Caco-2 (cell line): Measurements from ENCODE around the gene UBE2I. TPM values are rescaled to one million over a fixed set of nuclear protein-coding genes. Genes with fewer than 3 reads are reported as not detected.

Source experiments
- BruUV-seq: library from RNA; stranded (reverse); fragments of 400-500 nt; replicated peaks from 2 replicates; lab custom pipeline; 2021; lab: Mats Ljungman, UMichigan
- CTCF ChIA-PET: fragments of 300-600 bp; sonication (Branson Sonifier 250); formaldehyde crosslinking; loops from one replicate; lab custom pipeline; 2022; ENCODE audit warnings: antibody characterized with exemption; lab: Charles Lee
- POLR2A ChIA-PET: fragments of 300-600 bp; sonication (Branson Sonifier 250); formaldehyde crosslinking; loops from one replicate; lab custom pipeline; 2022; ENCODE audit warnings: antibody characterized with exemption; lab: Charles Lee
- DNase-seq, 2 experiments: peaks; one replicate each; pipeline versions ENCODE4 v3.0.0 to v3.0.0-alpha.2; 2020 to 2022
- H3K27me3 ChIP-seq: replicated peaks from 2 replicates; pipeline ENCODE4 v1.6.0; 2011; ENCODE audit warnings: low read length; ENCODE audit not compliant: control insufficient read depth, insufficient read depth
- H3K36me3 ChIP-seq: 2 replicates; pipeline ENCODE4 v1.5.1; 2011; ENCODE audit warnings: low read length; ENCODE audit not compliant: control insufficient read depth, insufficient read depth
- H3K4me1 ChIP-seq: fragments of 250-450 bp; sonication (Bioruptor Pico); 2 replicates; pipeline ENCODE4 v1.5.1; 2020; ENCODE audit warnings: mild to moderate bottlenecking
- H3K4me3 ChIP-seq: 2 replicates; pipeline ENCODE4 v1.5.1; 2011; ENCODE audit warnings: low read depth, mild to moderate bottlenecking, control low read depth, low read length
- H3K9me3 ChIP-seq: fragments of 250-450 bp; sonication (Bioruptor Pico); 2 replicates; pipeline ENCODE4 v1.5.1; 2020; ENCODE audit warnings: mild to moderate bottlenecking, moderate library complexity
- H3K27ac Mint-ChIP-seq: one replicate; pipeline ENCODE4 v1.8.0; 2022; ENCODE audit warnings: mixed read lengths; ENCODE audit not compliant: unreplicated experiment
- H3K27me3 Mint-ChIP-seq: one replicate; pipeline ENCODE4 v1.8.0; 2022; ENCODE audit warnings: mixed read lengths; ENCODE audit not compliant: insufficient read depth, unreplicated experiment
- H3K36me3 Mint-ChIP-seq: one replicate; pipeline ENCODE4 v1.8.0; 2022; ENCODE audit warnings: mild to moderate bottlenecking, mixed read lengths; ENCODE audit not compliant: insufficient read depth, unreplicated experiment
- H3K4me1 Mint-ChIP-seq: one replicate; pipeline ENCODE4 v1.8.0; 2022; ENCODE audit warnings: low read depth, mixed read lengths; ENCODE audit not compliant: unreplicated experiment
- H3K4me3 Mint-ChIP-seq: one replicate; pipeline ENCODE4 v1.8.0; 2022; ENCODE audit warnings: mild to moderate bottlenecking, moderate library complexity, mixed read lengths; ENCODE audit not compliant: unreplicated experiment
- H3K9me3 Mint-ChIP-seq: one replicate; pipeline ENCODE4 v1.8.0; 2022; ENCODE audit warnings: mixed read lengths; ENCODE audit not compliant: unreplicated experiment
- CTCF ChIP-seq, 2 experiments: fragments of 200-600 bp in 1 of 2; IDR thresholded peaks; 1 replicate in 1 of 2; 2 replicates in 1 of 2; pipeline versions ENCODE4 v1.5.1 to v1.8.0; 2011 to 2022; ENCODE audit warnings: antibody characterized with exemption in 1 of 2, control low read depth in 1 of 2, inconsistent platforms in 1 of 2, low read depth in 1 of 2, low read length in 1 of 2, mild to moderate bottlenecking in 1 of 2, moderate library complexity in 1 of 2; ENCODE audit not compliant: insufficient read depth in 1 of 2, severe bottlenecking in 1 of 2, unreplicated experiment in 1 of 2
- intact Hi-C: fragments of 100-400 bp; cut with micrococcal nuclease; formaldehyde crosslinking; loops from one replicate; pipeline ENCODE4 v1.10.0; 2022; ENCODE audit not compliant: unreplicated experiment
- total RNA-seq: library from RNA; stranded (reverse); gene quantifications from 2 replicates; pipeline ENCODE4 v1.2.3, GENCODE V29; 2022

UBE2I gene
- total RNA-seq, 1 experiment from 2014 or later: 178 TPM

DNA sequence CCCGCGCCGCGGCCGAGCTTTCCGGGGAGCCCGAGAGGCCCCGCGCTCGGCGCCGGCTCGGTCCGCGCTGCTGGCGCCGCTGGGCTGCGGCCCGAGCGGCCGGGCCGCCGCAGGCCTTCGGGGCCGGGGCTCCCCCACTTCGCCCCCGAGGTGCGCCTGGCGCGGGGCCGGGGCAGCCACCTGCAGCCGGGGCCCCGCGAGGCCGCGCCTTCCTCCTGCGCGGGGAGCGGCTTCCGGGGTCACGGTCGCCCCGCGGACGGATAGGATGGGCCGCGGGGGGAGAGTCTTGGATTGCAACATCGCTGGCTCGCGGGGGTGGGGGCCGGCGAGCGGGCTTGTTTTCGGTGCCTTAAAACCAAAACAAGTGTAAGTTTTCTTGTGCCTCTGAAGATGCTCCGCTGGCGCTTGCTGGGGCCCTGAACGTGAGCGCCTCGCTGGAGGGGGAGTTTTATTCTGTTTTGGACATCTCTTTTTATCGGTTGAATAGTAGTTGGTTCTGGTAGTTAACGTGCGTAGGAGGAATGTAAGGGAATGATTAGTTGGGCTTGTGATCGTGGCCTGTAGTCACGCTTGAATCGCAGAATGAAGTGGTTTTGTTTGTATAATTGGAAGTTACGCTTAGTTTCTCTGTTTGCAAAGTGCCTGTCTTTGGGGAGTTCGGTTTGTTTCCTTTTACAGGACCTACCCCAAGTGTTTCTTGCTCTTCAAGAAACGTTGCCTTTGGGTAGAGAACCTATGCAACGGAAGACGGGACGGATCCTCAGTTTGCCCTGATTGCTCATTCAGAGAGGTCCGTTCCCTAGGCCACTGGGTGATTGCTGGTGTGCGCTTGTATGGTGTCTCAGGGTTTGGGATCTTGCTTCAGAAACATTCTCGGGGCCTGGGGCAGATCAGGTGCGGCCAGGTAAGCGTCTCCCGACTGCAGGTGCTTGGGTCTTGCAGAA is 724 bp downstream of the UBE2I start:
- no peaks in the 10 kb centered on the region for H3K4me1 Mint-ChIP-seq
- H3K4me3 ChIP-seq: peak overlapping the region; percentile 64
- CTCF ChIA-PET: no interaction called here
- peak overlapping the region; percentile 100 for H3K4me3 Mint-ChIP-seq
- TF ChIP-seq CTCF (IDR thresholded peaks at IDR 0.05; ENCODE audit: insufficient read depth in 1 of 2, low read depth in 1 of 2, low read length in 1 of 2, severe bottlenecking in 1 of 2, unreplicated experiment in 1 of 2): no peak
- POLR2A ChIA-PET: interaction anchor here (1.6 kb wide), 1 partner anchor 33 kb away, joined by 6 read pairs; no protein-coding TSS in a partner anchor
- peak overlapping the region; percentile 98 for H3K27ac Mint-ChIP-seq
- DNase-seq: peak in 1 of 2 experiments; percentile 29
- no peaks in the 10 kb centered on the region for H3K9me3 Mint-ChIP-seq
- H3K9me3 ChIP-seq: no peaks in the 10 kb centered on the region
- no peaks in the 10 kb centered on the region for H3K27me3 ChIP-seq
- peaks cover 34% of the 10 kb centered on the region for H3K36me3 Mint-ChIP-seq
- intact Hi-C loops: no loop called here
- H3K27me3 Mint-ChIP-seq: no peaks in the 10 kb centered on the region
- no peaks in the 10 kb centered on the region; the same call in none of the 2 replicates for H3K36me3 ChIP-seq
- peaks cover 5% of the 10 kb centered on the region; the same call in 1 of the 2 replicates for H3K4me1 ChIP-seq
- BruUV-seq: TSS peak; percentile 86

- no peaks in the 10 kb centered on the region for H3K27me3 ChIP-seq
- H3K4me3 Mint-ChIP-seq: peak overlapping the region; percentile 100
- H3K9me3 Mint-ChIP-seq: no peaks in the 10 kb centered on the region
- CTCF ChIA-PET: interaction anchor here (1.7 kb wide), 1 partner anchor 32 kb away, joined by 8 read pairs; no protein-coding TSS in a partner anchor
- BruUV-seq: no TSS peak
- no peak for DNase-seq
- H3K9me3 ChIP-seq: no peaks in the 10 kb centered on the region
- H3K4me1 ChIP-seq: peaks cover 5% of the 10 kb centered on the region; the same call in 1 of the 2 replicates
- no peaks in the 10 kb centered on the region for H3K4me1 Mint-ChIP-seq
- POLR2A ChIA-PET: no interaction called here
- H3K36me3 ChIP-seq: no peaks in the 10 kb centered on the region; the same call in none of the 2 replicates
- H3K36me3 Mint-ChIP-seq: peaks cover 40% of the 10 kb centered on the region
- TF ChIP-seq CTCF (IDR thresholded peaks at IDR 0.05; ENCODE audit: insufficient read depth in 1 of 2, low read depth in 1 of 2, low read length in 1 of 2, severe bottlenecking in 1 of 2, unreplicated experiment in 1 of 2): no peak
- peak overlapping the region; percentile 64 for H3K4me3 ChIP-seq
- no peaks in the 10 kb centered on the region for H3K27me3 Mint-ChIP-seq
- peak overlapping the region; percentile 98 for H3K27ac Mint-ChIP-seq
- intact Hi-C loops: no loop called here
These were observed 1.4 kb downstream of the UBE2I start for GRCh38 chr16:1310832-1311200.

DNA sequence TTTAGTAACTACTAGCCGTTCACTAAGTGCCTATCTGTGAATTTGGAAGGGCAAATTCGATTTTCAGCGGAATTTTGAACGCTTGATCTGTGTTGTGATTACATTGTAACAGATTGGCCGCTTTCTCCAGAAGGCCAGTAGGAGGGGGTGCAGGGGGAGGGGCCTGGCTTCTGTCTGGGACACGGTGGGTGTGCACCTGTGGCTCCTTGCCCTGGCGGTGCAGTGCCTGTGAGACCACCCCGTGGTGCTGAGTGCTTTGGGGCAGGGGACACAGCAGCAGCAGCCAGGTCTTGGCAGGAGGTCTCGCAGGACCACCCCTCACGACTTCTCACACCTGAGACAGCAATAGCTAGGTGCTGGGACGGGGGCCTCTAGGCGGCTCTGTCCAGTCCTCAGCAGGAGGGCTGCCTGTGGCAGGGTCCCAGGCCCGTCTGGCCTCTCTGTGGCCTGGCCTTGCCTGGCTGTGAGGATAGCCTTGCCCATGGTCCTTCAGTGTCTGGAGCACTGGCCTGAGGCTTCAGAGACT is 1.8 kb downstream of the UBE2I start:
- Mint-ChIP-seq H3K27me3 (no peaks in the 10 kb centered on the region), H3K4me1 (no peaks in the 10 kb centered on the region), H3K27ac (no peak overlapping the region), H3K9me3 (no peaks in the 10 kb centered on the region), H3K4me3 (peak overlapping the region; percentile 100), H3K36me3 (peaks cover 45% of the 10 kb centered on the region)
- Histone ChIP-seq H3K36me3 (no peaks in the 10 kb centered on the region; the same call in none of the 2 replicates), H3K4me1 (peaks cover 5% of the 10 kb centered on the region; the same call in 1 of the 2 replicates), H3K9me3 (no peaks in the 10 kb centered on the region), H3K4me3 (peak overlapping the region; percentile 64), H3K27me3 (no peaks in the 10 kb centered on the region)
- TF ChIP-seq CTCF (IDR thresholded peaks at IDR 0.05; ENCODE audit: insufficient read depth in 1 of 2, low read depth in 1 of 2, low read length in 1 of 2, severe bottlenecking in 1 of 2, unreplicated experiment in 1 of 2): no peak
- POLR2A ChIA-PET: no interaction called here
- no TSS peak for BruUV-seq
- CTCF ChIA-PET: interaction anchor here (1.7 kb wide), 1 partner anchor 32 kb away, joined by 8 read pairs; no protein-coding TSS in a partner anchor
- DNase-seq: no peak
- intact Hi-C loops: no loop called here
